K562 (cell line): Measurements from ENCODE around the gene RNF212B. TPM values are rescaled to one million over a fixed set of nuclear protein-coding genes. Genes with fewer than 3 reads are reported as not detected.

ENCODE experiments used
- ATAC-seq: fragments of 200-7000 bp; cut with Tn5 transposase; 3 replicates; pipeline ENCODE4 v1.9.1; 2020; ENCODE audit warnings: moderate library complexity
- BruUV-seq: library from RNA; stranded (reverse); fragments of 400-500 nt; replicated peaks from 2 replicates; lab custom pipeline; 2021; lab: Mats Ljungman, UMichigan
- CTCF ChIA-PET: fragments of 300-600 bp; formaldehyde crosslinking; extraction: SDS; loops from one replicate; lab custom pipeline; 2021; ENCODE audit warnings: low intra/inter-chr PET ratio; lab: Yijun Ruan, JAX
- POLR2A ChIA-PET: fragments of 300-600, 350-650 bp; sonication (Branson Sonifier 250); formaldehyde crosslinking; extraction: SDS; loops from one replicate; lab custom pipeline; 2021; ENCODE audit warnings: antibody characterized with exemption, inconsistent platforms; lab: Yijun Ruan, JAX
- DNase-seq, 4 experiments: peaks; one replicate each; pipeline versions ENCODE4 v3.0.0 to v3.0.0-alpha.2; 2011 to 2018; ENCODE audit warnings: low spot score in 3 of 4, mixed read lengths in 3 of 4; ENCODE audit errors: extremely low read depth in 1 of 4
- FAIRE-seq: peaks from 2 replicates; lab custom pipeline; 2011; peaks lifted over from hg19 to GRCh38; lab: Jason Lieb, UNC
- H2AFZ ChIP-seq: 2 replicates; pipeline ENCODE4 v1.6.0; 2011; ENCODE audit warnings: low read depth, low read length, control low read depth, inconsistent platforms
- H3K27ac ChIP-seq: fragments of 200-600 bp; 3 replicates; pipeline ENCODE4 v1.8.0; 2011; ENCODE audit warnings: low read depth, mild to moderate bottlenecking, control low read depth, inconsistent platforms, low read length, moderate library complexity, mixed read lengths; ENCODE audit errors: extremely low read depth
- H3K27me3 ChIP-seq, 2 experiments: fragments of 300-600 bp in 1 of 2; 2 replicates in 1 of 2; 3 replicates in 1 of 2; pipeline versions ENCODE4 v1.6.0 to v1.8.0; 2011; ENCODE audit warnings: inconsistent platforms in 2 of 2, low read length in 2 of 2, mild to moderate bottlenecking in 1 of 2, mixed read lengths in 1 of 2, moderate library complexity in 1 of 2; ENCODE audit not compliant: control insufficient read depth in 2 of 2, insufficient read depth in 2 of 2
- H3K36me3 ChIP-seq: fragments of 300-600 bp; 3 replicates; pipeline ENCODE4 v1.8.0; 2011; ENCODE audit warnings: mild to moderate bottlenecking, low read length, inconsistent platforms; ENCODE audit not compliant: control insufficient read depth, insufficient read depth
- H3K4me1 ChIP-seq, 2 experiments: fragments of 200-600 bp in 1 of 2; replicated peaks in 1 of 2; 2 replicates in 1 of 2; 3 replicates in 1 of 2; pipeline versions ENCODE4 v1.5.1 to v1.8.0; 2011; ENCODE audit warnings: inconsistent platforms in 2 of 2, low read length in 2 of 2, mild to moderate bottlenecking in 1 of 2, mixed read lengths in 1 of 2, moderate library complexity in 1 of 2; ENCODE audit not compliant: control insufficient read depth in 2 of 2, insufficient read depth in 2 of 2
- H3K4me2 ChIP-seq: 2 replicates; pipeline ENCODE4 v1.6.1; 2011; ENCODE audit warnings: low read length, control low read depth, inconsistent platforms, mixed read lengths; ENCODE audit not compliant: insufficient read depth
- H3K4me3 ChIP-seq: fragments of 200-600 bp; sonication (generic), shearing (Covaris generic); 2 replicates; pipeline ENCODE4 v1.5.1; 2016; ENCODE audit warnings: control low read depth, inconsistent platforms
- H3K79me2 ChIP-seq: fragments of 200-600 bp; 3 replicates; pipeline ENCODE4 v1.8.0; 2011; ENCODE audit warnings: low read length, inconsistent platforms; ENCODE audit not compliant: control insufficient read depth, insufficient read depth
- H3K9ac ChIP-seq, 2 experiments: 2 replicates each; pipeline versions ENCODE4 v1.6.0 to v1.6.1; 2011; ENCODE audit warnings: low read depth in 2 of 2, low read length in 2 of 2, control low read depth in 1 of 2, inconsistent platforms in 1 of 2, mild to moderate bottlenecking in 1 of 2, mixed read lengths in 1 of 2; ENCODE audit not compliant: insufficient read depth in 1 of 2
- H3K9me1 ChIP-seq: one replicate; pipeline ENCODE4 v1.6.0; 2011; ENCODE audit warnings: inconsistent platforms, mild to moderate bottlenecking, low read length, moderate library complexity; ENCODE audit not compliant: control insufficient read depth, insufficient read depth
- H3K9me3 ChIP-seq: replicated peaks from 2 replicates; pipeline ENCODE4 v1.5.1; 2011; ENCODE audit warnings: low read depth, low read length, inconsistent platforms; ENCODE audit not compliant: control insufficient read depth, insufficient read depth
- H4K20me1 ChIP-seq: replicated peaks from 2 replicates; pipeline ENCODE4 v1.6.1; 2011; ENCODE audit warnings: low read length, inconsistent platforms, mixed read lengths; ENCODE audit not compliant: control insufficient read depth, insufficient read depth
- CEBPB ChIP-seq: fragments of 450-650 bp; IDR thresholded peaks from 2 replicates; pipeline ENCODE4 v1.6.1; 2016; ENCODE audit warnings: missing genetic modification characterization, missing compliant biosample characterization
- CEBPG ChIP-seq, 3 experiments: fragments of 200-800 bp in 1 of 3; sonication (Bioruptor generic) in 1 of 3; sonication (generic) in 1 of 3; formaldehyde crosslinking in 1 of 3; IDR thresholded peaks in 2 of 3; conservative IDR thresholded peaks in 1 of 3; 2 replicates each; pipeline versions ENCODE4 v1.6.1 to v1.8.0; 2016 to 2022; ENCODE audit warnings: missing compliant biosample characterization in 2 of 3, missing genetic modification characterization in 2 of 3, mild to moderate bottlenecking in 1 of 3, missing genetic modification reagents in 1 of 3
- WGBS: fragments of 100-300 bp; shearing (Covaris generic); methylation state at CpG from one replicate; pipeline ENCODE4 v1.1.6; 2016; ENCODE audit warnings: low coverage, mixed read lengths; ENCODE audit not compliant: insufficient coverage; ENCODE audit errors: missing lambda C conversion rate; 5-methylcytosine and 5-hydroxymethylcytosine counted together
- in situ Hi-C: fragments of 300-500 bp; cut with MboI; formaldehyde crosslinking; loops from 4 replicates; pipeline ENCODE4 v1.15.0; 2018; ENCODE audit warnings: inconsistent platforms, mixed read lengths
- intact Hi-C: fragments of 100-400 bp; cut with micrococcal nuclease; formaldehyde crosslinking; loops from 2 replicates; pipeline ENCODE4 v1.14.2; 2022
- polyA plus RNA-seq, 8 experiments: library from polyadenylated mRNA; depleted of rRNA in 4 of 8; stranded (reverse) in 5 of 8; unstranded in 3 of 8; fragments of >200 nt; fragmentation: Nextera tagmentation in 2 of 8; fragmentation: Illumina TruSeq in 1 of 8; extraction: Ambion mirVana in 2 of 8; extraction: Trizol in 1 of 8; gene quantifications; 2 replicates each; pipeline versions ENCODE4 v1.2.1 to v1.2.3, GENCODE V29; 2011 to 2014; ENCODE audit warnings: inconsistent platforms in 1 of 8, missing spikeins in 1 of 8
- total RNA-seq, 7 experiments: library from RNA; depleted of rRNA in 6 of 7; stranded (reverse); fragments of >200 nt in 6 of 7; fragmentation: Illumina TruSeq in 2 of 7; extraction: Trizol in 2 of 7; gene quantifications; 2 replicates each; pipeline versions ENCODE4 v1.2.1 to v1.2.3, GENCODE V29; 2011 to 2021; ENCODE audit warnings: low replicate concordance in 1 of 7
- TF ChIP-seq, protein P1 (sequence below), 3 experiments: fragments of 200-800 bp in 1 of 3; sonication (Bioruptor generic) in 1 of 3; sonication (generic) in 1 of 3; formaldehyde crosslinking in 1 of 3; IDR thresholded peaks; 2 replicates each; pipeline versions ENCODE4 v1.6.1 to v1.8.0; 2016 to 2022; ENCODE audit warnings: mild to moderate bottlenecking in 2 of 3, missing compliant biosample characterization in 2 of 3, missing genetic modification characterization in 2 of 3, missing genetic modification reagents in 1 of 3

Gene RNF212B
- total and polyA plus RNA-seq, 9 of the 15 experiments (the other 6 are each of a cell fraction or from before 2014, with no cell fraction given) = 0.15 to 0.43 (median 0.27) TPM; not detected in 3

DNA sequence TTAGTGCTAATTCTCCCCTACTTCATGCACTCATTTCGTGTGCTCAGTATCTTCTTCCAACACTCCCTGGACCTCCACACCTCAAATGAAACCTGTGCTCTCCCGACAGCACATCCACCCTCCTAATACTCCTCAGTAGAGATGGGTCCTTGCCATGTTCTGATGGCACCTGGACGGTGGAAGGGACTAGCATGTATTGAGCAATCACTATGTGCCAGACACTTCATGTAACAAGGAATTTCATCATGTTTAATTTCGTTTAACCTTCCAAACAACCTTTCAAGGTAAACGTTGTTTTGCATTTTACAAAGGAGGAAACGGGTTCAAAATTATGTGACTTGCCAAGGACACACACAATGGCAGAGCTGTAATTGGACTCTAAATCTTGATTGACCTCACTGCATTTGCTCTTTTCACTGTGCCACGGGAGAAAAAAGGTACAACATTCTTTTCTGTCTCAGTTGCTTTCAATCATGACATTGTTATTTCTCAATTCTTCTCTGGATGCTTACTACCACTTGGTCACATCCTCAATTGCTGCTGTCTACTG, 42.1 kb upstream of the RNF212B start:
- ATAC-seq = no peak
- H4K20me1 ChIP-seq = no peaks in the 10 kb centered on the region
- 12% methylated on average over 7 of the region's 7 CpGs for WGBS
- no peaks in the 10 kb centered on the region; a peak in 1 of 5 replicates for H3K4me1 ChIP-seq
- DNase-seq = no peak
- no peak overlapping the region for H3K27ac ChIP-seq
- peak; percentile 32 for FAIRE-seq
- no peaks in the 10 kb centered on the region for H3K9me1 ChIP-seq
- H3K79me2 ChIP-seq = no peaks in the 10 kb centered on the region
- no peaks in the 10 kb centered on the region for H3K9me3 ChIP-seq
- H3K27me3 ChIP-seq = no peaks in the 10 kb centered on the region
- BruUV-seq = no TSS peak
- H3K4me3 ChIP-seq = no peak overlapping the region
- CTCF ChIA-PET = no interaction called here
- no peaks in the 10 kb centered on the region for H3K36me3 ChIP-seq
- H3K4me2 ChIP-seq = no peak overlapping the region
- H2AFZ ChIP-seq = peak overlapping the region; percentile 73
- POLR2A ChIA-PET = interaction anchor here (1.6 to 1.7 kb wide), 2 partner anchors 22 to 76 kb away, joined by 5 to 9 read pairs; partner anchors contain the start of gene CEBPE
- TF ChIP-seq, protein P1, sequence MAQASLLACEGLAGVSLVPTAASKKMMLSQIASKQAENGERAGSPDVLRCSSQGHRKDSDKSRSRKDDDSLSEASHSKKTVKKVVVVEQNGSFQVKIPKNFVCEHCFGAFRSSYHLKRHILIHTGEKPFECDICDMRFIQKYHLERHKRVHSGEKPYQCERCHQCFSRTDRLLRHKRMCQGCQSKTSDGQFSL (CRISPR knock-in tag; IDR thresholded peaks at IDR 0.05) = no peak
- TF ChIP-seq, protein P1 (tag; IDR thresholded peaks at IDR 0.05) = no peak
- peak; percentile 90 for TF ChIP-seq CEBPB (tag)
- peak; percentile 56 for TF ChIP-seq CEBPG (CRISPR knock-in tag; IDR thresholded peaks at IDR 0.05)
- peak; percentile 62 to 72 for TF ChIP-seq CEBPG (tag; conservative IDR thresholded peaks at IDR 0.05 in 1 of 2, IDR thresholded peaks at IDR 0.05 in 1 of 2)
- intact Hi-C loops (no loop called here), in situ Hi-C loops (no loop called here)
- no peak overlapping the region for H3K9ac ChIP-seq
